ENCODE data around the gene KIAA0753. TPM values are rescaled to one million over a fixed set of nuclear protein-coding genes. Genes with fewer than 3 reads are reported as not detected.

The KIAA0753 gene
- total RNA-seq, 2 donors from 2014 or later, result 37.2 to 50.1 TPM

DNA sequence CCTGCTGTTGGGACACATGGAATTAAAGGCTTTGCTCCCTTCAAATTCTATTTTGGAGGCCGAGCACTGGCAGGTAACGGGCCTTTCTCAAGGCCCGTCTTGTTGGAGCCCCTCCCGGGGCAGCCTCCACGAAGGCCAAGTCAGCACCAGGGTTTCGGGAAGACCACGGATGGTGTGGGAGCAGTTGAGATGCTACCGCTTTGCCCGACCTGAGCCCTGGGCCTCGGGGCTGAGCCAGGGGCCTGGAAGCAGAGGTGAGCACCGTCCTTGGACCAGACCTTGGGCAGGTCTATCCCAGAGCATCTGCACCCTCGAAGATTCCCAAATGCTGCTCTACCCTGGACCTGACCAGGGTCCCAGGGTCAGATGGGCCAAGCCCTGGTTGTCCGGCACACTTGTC, 34.1 kb upstream of the KIAA0753 start:
- no peaks in the 10 kb centered on the region for H3K36me3 Mint-ChIP-seq (ENCODE audit: low read depth)
- peaks cover 8% of the 10 kb centered on the region for H3K4me1 Mint-ChIP-seq
- TF ChIP-seq, protein P1, sequence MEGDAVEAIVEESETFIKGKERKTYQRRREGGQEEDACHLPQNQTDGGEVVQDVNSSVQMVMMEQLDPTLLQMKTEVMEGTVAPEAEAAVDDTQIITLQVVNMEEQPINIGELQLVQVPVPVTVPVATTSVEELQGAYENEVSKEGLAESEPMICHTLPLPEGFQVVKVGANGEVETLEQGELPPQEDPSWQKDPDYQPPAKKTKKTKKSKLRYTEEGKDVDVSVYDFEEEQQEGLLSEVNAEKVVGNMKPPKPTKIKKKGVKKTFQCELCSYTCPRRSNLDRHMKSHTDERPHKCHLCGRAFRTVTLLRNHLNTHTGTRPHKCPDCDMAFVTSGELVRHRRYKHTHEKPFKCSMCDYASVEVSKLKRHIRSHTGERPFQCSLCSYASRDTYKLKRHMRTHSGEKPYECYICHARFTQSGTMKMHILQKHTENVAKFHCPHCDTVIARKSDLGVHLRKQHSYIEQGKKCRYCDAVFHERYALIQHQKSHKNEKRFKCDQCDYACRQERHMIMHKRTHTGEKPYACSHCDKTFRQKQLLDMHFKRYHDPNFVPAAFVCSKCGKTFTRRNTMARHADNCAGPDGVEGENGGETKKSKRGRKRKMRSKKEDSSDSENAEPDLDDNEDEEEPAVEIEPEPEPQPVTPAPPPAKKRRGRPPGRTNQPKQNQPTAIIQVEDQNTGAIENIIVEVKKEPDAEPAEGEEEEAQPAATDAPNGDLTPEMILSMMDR (conservative IDR thresholded peaks at IDR 0.05), result no peak
- Histone ChIP-seq H3K4me3 (ENCODE audit: low read length) (no peak overlapping the region), H3K36me3 (ENCODE audit: control insufficient read depth, insufficient read depth, low read length) (no peaks in the 10 kb centered on the region), H3K9me3 (ENCODE audit: control insufficient read depth, low read length) (no peaks in the 10 kb centered on the region), H3K27ac (ENCODE audit: low read depth, low read length) (no peak overlapping the region), H3K9ac (ENCODE audit: extremely low read depth, low read length, poor library complexity, severe bottlenecking) (no peak overlapping the region), H3K4me1 (ENCODE audit: control insufficient read depth, insufficient read depth, low read length) (no peaks in the 10 kb centered on the region), H3K27me3 (ENCODE audit: control insufficient read depth, insufficient read depth, low read length, poor library complexity, severe bottlenecking) (no peaks in the 10 kb centered on the region)
- WGBS, 2 experiments (ENCODE audit: insufficient coverage in 1 of 2, insufficient read length in 1 of 2), result 93 to 96% methylated on average over 9 to 13 of the region's 13 CpGs
- H3K9me3 Mint-ChIP-seq, result no peaks in the 10 kb centered on the region
- H3K4me3 Mint-ChIP-seq, result no peak overlapping the region
- no peak overlapping the region for H3K27ac Mint-ChIP-seq
- H3K27me3 Mint-ChIP-seq (ENCODE audit: insufficient read depth), result peaks cover 3% of the 10 kb centered on the region
- no peak for DNase-seq

DNA sequence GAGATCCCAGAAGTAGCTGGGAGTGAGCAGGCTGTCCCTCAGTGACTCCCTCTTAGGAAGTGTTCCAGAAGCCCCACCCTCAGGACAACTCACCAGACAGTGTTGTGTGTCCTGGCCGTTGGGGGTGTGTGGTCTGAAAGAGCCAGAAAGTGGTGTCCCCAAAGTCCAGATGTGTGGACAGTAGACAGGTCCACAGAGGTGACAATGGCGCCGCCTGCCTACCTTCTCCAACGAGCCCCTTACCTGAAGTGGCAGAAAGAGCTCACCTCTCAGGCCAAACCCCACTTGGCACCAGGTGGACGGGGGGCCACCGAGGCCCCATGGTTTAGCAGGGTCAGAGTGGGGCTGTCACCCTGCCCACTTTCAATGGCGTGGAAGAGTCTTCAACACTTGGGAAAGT, 30.9 kb upstream of the KIAA0753 start:
- H3K4me1 ChIP-seq (ENCODE audit: control insufficient read depth, insufficient read depth, low read length), result no peaks in the 10 kb centered on the region
- peak; percentile 47 for DNase-seq
- no peak overlapping the region for H3K9ac ChIP-seq (ENCODE audit: extremely low read depth, low read length, poor library complexity, severe bottlenecking)
- peaks cover 5% of the 10 kb centered on the region for H3K4me1 Mint-ChIP-seq
- no peaks in the 10 kb centered on the region for H3K9me3 Mint-ChIP-seq
- H3K27me3 Mint-ChIP-seq (ENCODE audit: insufficient read depth), result peaks cover 13% of the 10 kb centered on the region
- H3K27ac Mint-ChIP-seq, result no peak overlapping the region
- H3K36me3 Mint-ChIP-seq (ENCODE audit: low read depth), result no peaks in the 10 kb centered on the region
- H3K4me3 Mint-ChIP-seq, result no peak overlapping the region
- no peak overlapping the region for H3K4me3 ChIP-seq (ENCODE audit: low read length)
- H3K36me3 ChIP-seq (ENCODE audit: control insufficient read depth, insufficient read depth, low read length), result no peaks in the 10 kb centered on the region
- H3K27ac ChIP-seq (ENCODE audit: low read depth, low read length), result no peak overlapping the region
- H3K27me3 ChIP-seq (ENCODE audit: control insufficient read depth, insufficient read depth, low read length, poor library complexity, severe bottlenecking), result no peaks in the 10 kb centered on the region
- TF ChIP-seq, protein P1 (conservative IDR thresholded peaks at IDR 0.05), result no peak
- WGBS, 2 experiments (ENCODE audit: insufficient coverage in 1 of 2, insufficient read length in 1 of 2), result 89 to 94% methylated on average over 4 to 7 of the region's 7 CpGs
- H3K9me3 ChIP-seq (ENCODE audit: control insufficient read depth, low read length), result no peaks in the 10 kb centered on the region

DNA sequence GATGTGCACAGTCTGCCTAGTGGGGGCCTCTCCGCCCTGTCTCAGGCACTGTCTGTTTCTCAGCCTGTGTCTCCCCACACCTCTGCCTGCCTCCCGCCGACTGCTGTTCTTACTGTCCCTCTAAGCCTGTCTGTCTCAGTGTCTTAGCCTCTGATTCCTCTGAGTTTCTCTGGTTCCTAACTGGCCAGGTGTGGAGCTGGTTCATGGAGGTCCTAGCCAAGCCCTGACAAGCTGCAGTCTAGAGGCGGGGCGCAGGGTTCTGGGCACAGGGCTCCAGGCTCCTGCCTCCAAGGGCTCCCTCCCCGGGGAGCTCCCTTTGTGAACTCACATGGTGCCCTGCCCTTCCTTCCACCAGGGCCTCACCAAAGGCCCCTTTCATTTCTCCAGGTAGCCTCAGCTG, 30.5 kb upstream of the KIAA0753 start:
- TF ChIP-seq, protein P1 (conservative IDR thresholded peaks at IDR 0.05), result no peak
- Mint-ChIP-seq H3K27me3 (ENCODE audit: insufficient read depth) (peaks cover 13% of the 10 kb centered on the region), H3K4me3 (no peak overlapping the region), H3K4me1 (peaks cover 3% of the 10 kb centered on the region), H3K9me3 (no peaks in the 10 kb centered on the region), H3K36me3 (ENCODE audit: low read depth) (no peaks in the 10 kb centered on the region), H3K27ac (no peak overlapping the region)
- Histone ChIP-seq H3K4me3 (ENCODE audit: low read length) (no peak overlapping the region), H3K9me3 (ENCODE audit: control insufficient read depth, low read length) (no peaks in the 10 kb centered on the region), H3K36me3 (ENCODE audit: control insufficient read depth, insufficient read depth, low read length) (no peaks in the 10 kb centered on the region), H3K27me3 (ENCODE audit: control insufficient read depth, insufficient read depth, low read length, poor library complexity, severe bottlenecking) (no peaks in the 10 kb centered on the region), H3K4me1 (ENCODE audit: control insufficient read depth, insufficient read depth, low read length) (no peaks in the 10 kb centered on the region), H3K9ac (ENCODE audit: extremely low read depth, low read length, poor library complexity, severe bottlenecking) (no peak overlapping the region), H3K27ac (ENCODE audit: low read depth, low read length) (no peak overlapping the region)
- 92 to 97% methylated on average over 5 to 6 of the region's 6 CpGs for WGBS, 2 experiments (ENCODE audit: insufficient coverage in 1 of 2, insufficient read length in 1 of 2)
- peak; percentile 52 for DNase-seq

Data from endodermal cell (in vitro differentiated cells).